PC-3 (cell line): ENCODE measurements around the gene SMPD3.

ENCODE experiments used
- EZH2 ChIP-seq: fragments of 300-600 bp; sonication (generic); IDR thresholded peaks from one replicate; pipeline ENCODE4 v1.6.1; 2017; ENCODE audit warnings: antibody characterized with exemption, mild to moderate bottlenecking, low read length; ENCODE audit not compliant: unreplicated experiment
- EZH2phosphoT487 ChIP-seq: fragments of 300-600 bp; sonication (generic); IDR thresholded peaks from 2 replicates; pipeline ENCODE4 v1.6.1; 2018; ENCODE audit warnings: mild to moderate bottlenecking, antibody characterized with exemption, low read length, borderline replicate concordance
- TF ChIP-seq, protein P1 (sequence below): fragments of 300-600 bp; sonication (generic); conservative IDR thresholded peaks from 2 replicates; pipeline ENCODE4 v1.5.1; 2017; ENCODE audit warnings: antibody characterized with exemption, low read depth, mild to moderate bottlenecking, low read length

DNA sequence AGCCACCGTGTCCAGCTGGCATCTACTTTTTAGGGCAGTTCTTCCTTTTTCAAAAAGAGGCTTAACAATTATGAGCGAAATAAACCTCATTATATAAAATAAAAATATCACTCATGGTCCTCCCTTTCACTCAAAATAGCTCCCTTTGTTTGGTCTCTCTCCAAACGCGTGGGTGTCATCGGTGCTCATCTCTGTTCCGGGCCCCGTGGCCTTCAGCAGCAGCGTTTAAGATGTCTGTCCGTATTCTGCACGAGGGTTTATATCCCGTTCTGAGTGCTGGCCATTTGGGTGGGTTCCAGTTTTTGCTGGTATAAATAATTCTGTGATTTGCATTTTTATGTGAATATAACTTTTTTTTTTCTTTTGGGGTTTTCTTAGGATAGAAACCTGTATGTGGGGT, 104.1 kb downstream of the SMPD3 start:
- TF ChIP-seq EZH2phosphoT487: no peak
- TF ChIP-seq, protein P1, sequence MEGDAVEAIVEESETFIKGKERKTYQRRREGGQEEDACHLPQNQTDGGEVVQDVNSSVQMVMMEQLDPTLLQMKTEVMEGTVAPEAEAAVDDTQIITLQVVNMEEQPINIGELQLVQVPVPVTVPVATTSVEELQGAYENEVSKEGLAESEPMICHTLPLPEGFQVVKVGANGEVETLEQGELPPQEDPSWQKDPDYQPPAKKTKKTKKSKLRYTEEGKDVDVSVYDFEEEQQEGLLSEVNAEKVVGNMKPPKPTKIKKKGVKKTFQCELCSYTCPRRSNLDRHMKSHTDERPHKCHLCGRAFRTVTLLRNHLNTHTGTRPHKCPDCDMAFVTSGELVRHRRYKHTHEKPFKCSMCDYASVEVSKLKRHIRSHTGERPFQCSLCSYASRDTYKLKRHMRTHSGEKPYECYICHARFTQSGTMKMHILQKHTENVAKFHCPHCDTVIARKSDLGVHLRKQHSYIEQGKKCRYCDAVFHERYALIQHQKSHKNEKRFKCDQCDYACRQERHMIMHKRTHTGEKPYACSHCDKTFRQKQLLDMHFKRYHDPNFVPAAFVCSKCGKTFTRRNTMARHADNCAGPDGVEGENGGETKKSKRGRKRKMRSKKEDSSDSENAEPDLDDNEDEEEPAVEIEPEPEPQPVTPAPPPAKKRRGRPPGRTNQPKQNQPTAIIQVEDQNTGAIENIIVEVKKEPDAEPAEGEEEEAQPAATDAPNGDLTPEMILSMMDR: no peak
- TF ChIP-seq EZH2: no peak
